ENCODE data around the gene DLGAP1. TPM values are rescaled to one million over a fixed set of nuclear protein-coding genes. Genes with fewer than 3 reads are reported as not detected.

The DLGAP1 gene
- total RNA-seq, 1 experiment from 2014 or later, result 23.2 TPM

- H3K18ac ChIP-seq (ENCODE audit: insufficient read length, low read depth, low read length), result no peak overlapping the region
- no peak overlapping the region for H3T11ph ChIP-seq (ENCODE audit: low read length)
- H3K79me1 ChIP-seq (ENCODE audit: insufficient read depth, low read depth, low read length, poor library complexity, severe bottlenecking), result no peaks in the 10 kb centered on the region
- H3K4me2 ChIP-seq (ENCODE audit: insufficient read depth, insufficient read length, low read length), result no peak overlapping the region
- no peak for DNase-seq
- H4K8ac ChIP-seq (replicated peaks; ENCODE audit: insufficient read length, low read depth, low read length), result no peak overlapping the region
- H3K27ac Mint-ChIP-seq, result no peak overlapping the region
- no peak overlapping the region for H3K27ac ChIP-seq (ENCODE audit: insufficient read length, low read depth, low read length)
- no peak for TF ChIP-seq CTCF (conservative IDR thresholded peaks at IDR 0.05)
- H3K4ac ChIP-seq (ENCODE audit: low read depth, low read length), result no peak overlapping the region
- no peak overlapping the region for H2BK15ac ChIP-seq (ENCODE audit: low read depth, low read length)
- no peaks in the 10 kb centered on the region for H3K79me2 ChIP-seq (ENCODE audit: insufficient read depth, low read length)
- H3K56ac ChIP-seq (ENCODE audit: insufficient read length, low read depth, low read length), result no peak overlapping the region
- no peak overlapping the region for H2AFZ ChIP-seq (ENCODE audit: low read length)
- H3K4me1 ChIP-seq (ENCODE audit: insufficient read depth, low read length), result no peaks in the 10 kb centered on the region
- H3K27me3 ChIP-seq (ENCODE audit: insufficient read depth, low read length), result no peaks in the 10 kb centered on the region
- no peak overlapping the region for H4K91ac ChIP-seq (ENCODE audit: insufficient read length, low read depth, low read length)
- H2AK5ac ChIP-seq (ENCODE audit: insufficient read length, low read length), result no peak overlapping the region
- no peak overlapping the region for H4K5ac ChIP-seq (ENCODE audit: insufficient read length, low read depth, low read length)
- no peak overlapping the region for H2BK120ac ChIP-seq (ENCODE audit: low read depth, low read length, poor library complexity, severe bottlenecking)
- no peak overlapping the region for H3K14ac ChIP-seq (ENCODE audit: insufficient read depth, low read length)
- H3K9me3 ChIP-seq (ENCODE audit: control insufficient read depth, low read depth, low read length), result no peaks in the 10 kb centered on the region
- no peak overlapping the region for H3K4me3 Mint-ChIP-seq
- H2BK5ac ChIP-seq (ENCODE audit: insufficient read length, low read length), result no peak overlapping the region
- H3K27me3 Mint-ChIP-seq (ENCODE audit: low read depth), result no peaks in the 10 kb centered on the region
- no peak overlapping the region for H2BK12ac ChIP-seq (ENCODE audit: insufficient read length, low read depth, low read length)
- no peak overlapping the region for H3K9ac ChIP-seq (ENCODE audit: extremely low read depth, insufficient read length, low read length)
- H2BK20ac ChIP-seq (ENCODE audit: low read depth, low read length, poor library complexity, severe bottlenecking), result no peak overlapping the region
- H3K9me3 Mint-ChIP-seq, result no peaks in the 10 kb centered on the region
- no peaks in the 10 kb centered on the region for H3K36me3 Mint-ChIP-seq (ENCODE audit: insufficient read depth in 1 of 3, low read depth in 3 of 3)
- H4K20me1 ChIP-seq (ENCODE audit: control insufficient read depth, insufficient read depth, insufficient read length), result no peaks in the 10 kb centered on the region
- no CpG with 5 or more reads among the region's 2 CpGs for WGBS (ENCODE audit: extremely low coverage, insufficient read length, low lambda C conversion rate)
- H3K23me2 ChIP-seq (ENCODE audit: insufficient read length, low read depth, low read length, poor library complexity, severe bottlenecking), result no peaks in the 10 kb centered on the region
- no peak overlapping the region for H3K23ac ChIP-seq (ENCODE audit: insufficient read length, low read depth, low read length)
- peaks cover 12 to 15% of the 10 kb centered on the region in 2 experiments; a peak in 3 of 4 replicates for H3K4me1 Mint-ChIP-seq
These were observed 552.4 kb downstream of the DLGAP1 start for GRCh38 chr18:3902676-3903075.
